HG02623 (cell line): ENCODE results near the gene KLHL3.

Experiments used
- ATAC-seq: cut with Tn5 transposase; IDR thresholded peaks from one replicate; pipeline ENCODE4 v1.9.1; 2021; ENCODE audit warnings: moderate library complexity; ENCODE audit not compliant: unreplicated experiment

KLHL3 gene

DNA sequence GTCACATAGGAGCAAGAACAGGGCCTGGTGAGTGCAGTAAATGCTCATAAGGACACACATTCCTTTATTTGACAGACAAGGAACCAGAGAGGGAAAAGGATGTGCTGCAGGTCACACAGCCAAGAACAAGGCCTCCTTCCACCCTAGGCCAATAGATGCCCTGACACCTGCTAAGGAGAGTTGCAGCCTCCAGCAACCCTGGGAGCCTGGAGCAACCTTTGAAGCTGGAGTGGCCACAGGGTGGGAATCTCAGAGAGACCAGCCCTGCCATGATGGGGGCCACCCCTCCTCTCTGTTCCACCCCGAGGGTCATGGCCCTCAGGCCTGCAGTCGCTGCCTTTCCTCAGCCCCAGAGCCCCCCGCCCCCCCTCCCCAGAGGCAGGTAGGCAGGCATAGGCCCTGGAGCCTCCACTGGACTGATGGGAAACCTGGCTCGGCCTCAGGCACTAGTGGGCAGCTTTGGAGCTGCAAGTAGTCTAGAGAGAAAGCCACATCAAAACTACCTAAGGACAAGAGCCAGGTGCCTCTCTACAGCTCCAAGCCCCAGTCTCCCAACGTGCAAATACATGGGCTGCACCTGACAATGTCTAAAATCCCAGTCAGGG is 120.6 kb downstream of the KLHL3 start:
- ATAC-seq: no peak

GRCh38 chr5:137613554-137614265 is 122.2 kb downstream of the KLHL3 start:
- ATAC-seq: no peak

GRCh38 chr5:137612576-137612975 is 123.3 kb downstream of the KLHL3 start:
- ATAC-seq: no peak

GRCh38 chr5:137611794-137612435 is 124.0 kb downstream of the KLHL3 start:
- no peak for ATAC-seq

DNA sequence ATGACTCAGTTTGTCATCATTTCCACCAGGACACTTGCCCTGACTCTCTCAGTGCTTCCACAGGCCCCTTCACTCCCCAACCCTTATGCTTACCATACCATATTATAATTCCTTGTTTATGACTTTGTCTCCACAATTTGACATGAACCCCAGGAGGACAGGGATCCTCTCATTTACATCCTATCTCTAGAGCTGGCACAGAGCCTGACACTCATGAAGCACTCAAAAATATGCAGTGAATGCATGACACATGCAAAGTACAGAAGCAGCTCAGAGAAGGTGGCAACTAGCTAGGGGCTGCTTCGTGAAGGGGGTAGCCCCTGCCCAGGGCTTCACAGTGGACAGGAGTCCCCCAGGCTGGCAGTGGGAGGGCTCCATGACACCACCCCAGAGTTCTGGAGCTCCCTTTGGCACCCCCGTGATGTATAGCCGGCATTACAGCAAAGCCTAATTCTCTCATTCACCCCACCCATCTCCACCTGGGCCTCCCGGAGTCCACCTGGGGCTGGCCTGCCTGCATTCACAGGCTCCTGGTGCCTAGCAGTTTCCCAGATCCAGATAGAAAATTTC is 124.8 kb downstream of the KLHL3 start:
- no peak for ATAC-seq

- no peak for ATAC-seq
Measured at GRCh38 chr5:137610598-137610997, 125.3 kb downstream of the KLHL3 start.

- ATAC-seq: no peak
Measured at GRCh38 chr5:137609127-137609526, 126.8 kb downstream of the KLHL3 start.

GRCh38 chr5:137607771-137608170 is 128.1 kb downstream of the KLHL3 start:
- no peak for ATAC-seq

GRCh38 chr5:137606401-137606800 is 129.5 kb downstream of the KLHL3 start:
- no peak for ATAC-seq

GRCh38 chr5:137605411-137605810 is 130.5 kb downstream of the KLHL3 start:
- no peak for ATAC-seq

- no peak for ATAC-seq
Measured at GRCh38 chr5:137604348-137605095, 131.4 kb downstream of the KLHL3 start.

- no peak for ATAC-seq
Measured at GRCh38 chr5:137603891-137604290, 132.0 kb downstream of the KLHL3 start.

DNA sequence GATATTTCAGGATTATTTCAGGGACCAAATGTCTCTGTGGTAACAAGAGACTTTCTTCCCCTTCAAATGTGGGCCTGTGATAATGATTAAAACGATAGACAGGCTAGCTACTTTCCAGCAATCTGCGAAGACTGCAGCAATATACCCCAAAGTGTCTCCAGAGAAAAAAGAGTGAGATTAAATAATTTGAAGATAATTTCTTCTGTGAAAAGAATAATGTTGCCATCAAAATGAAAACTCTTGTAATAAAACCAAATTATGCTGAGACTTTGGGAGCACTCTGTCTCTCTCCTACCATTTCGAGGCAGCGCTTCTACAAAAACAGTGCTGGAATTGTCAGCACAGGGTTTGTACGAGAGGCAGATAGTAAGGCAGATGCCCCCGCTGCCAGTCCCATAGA is 132.5 kb downstream of the KLHL3 start:
- no peak for ATAC-seq

DNA sequence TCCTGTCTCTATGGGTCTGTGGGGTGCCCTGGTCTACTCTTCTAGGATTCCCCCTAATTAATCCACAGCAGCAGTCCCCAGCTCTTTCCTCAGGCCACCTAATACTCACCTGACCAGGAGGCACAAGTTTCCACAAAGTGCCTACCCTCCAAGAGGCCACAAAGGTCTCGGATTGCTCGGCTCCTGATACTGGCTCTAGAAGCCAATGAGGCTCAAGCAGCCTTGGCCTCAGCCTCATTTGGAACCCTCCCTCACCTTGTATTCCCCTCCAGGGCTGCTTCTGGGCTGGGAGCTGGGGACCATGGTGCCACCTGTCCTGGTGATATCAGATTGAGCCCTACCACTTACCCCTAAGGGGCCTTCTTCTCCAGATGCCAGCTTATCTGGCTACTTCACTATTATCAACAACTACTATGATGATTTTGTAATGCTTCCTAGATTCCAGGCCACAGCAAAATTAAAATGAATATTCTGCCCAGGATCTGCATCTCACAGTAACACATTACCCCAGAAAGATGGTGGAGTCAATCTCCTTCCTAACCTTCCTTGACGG is 133.1 kb downstream of the KLHL3 start:
- ATAC-seq: no peak

- no peak for ATAC-seq
Measured at GRCh38 chr5:137600721-137601360, 135.0 kb downstream of the KLHL3 start.

GRCh38 chr5:137599457-137599856 is 136.4 kb downstream of the KLHL3 start:
- no peak for ATAC-seq

DNA sequence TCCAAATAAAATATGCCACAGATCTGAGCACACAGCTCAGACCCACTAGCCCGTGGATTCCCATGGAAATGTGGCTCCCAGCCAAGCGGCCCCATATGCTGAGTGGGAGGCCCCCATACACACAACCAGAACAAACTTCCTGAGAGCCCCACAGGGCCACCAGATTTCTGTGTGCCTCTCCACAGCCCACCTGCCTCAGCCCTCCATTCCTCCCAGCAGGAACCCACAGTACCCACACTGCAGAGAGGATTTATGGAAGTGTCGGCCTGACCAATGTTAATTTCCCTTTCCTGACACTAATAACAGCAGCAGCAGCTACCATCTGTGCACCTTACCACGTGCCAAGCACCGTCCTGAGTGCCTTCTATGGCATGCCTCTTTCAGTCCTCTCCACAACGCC is 137.5 kb downstream of the KLHL3 start:
- no peak for ATAC-seq

- no peak for ATAC-seq
Measured at GRCh38 chr5:137596941-137597340, 138.9 kb downstream of the KLHL3 start.

GRCh38 chr5:137595396-137596079 is 140.4 kb downstream of the KLHL3 start:
- no peak for ATAC-seq

DNA sequence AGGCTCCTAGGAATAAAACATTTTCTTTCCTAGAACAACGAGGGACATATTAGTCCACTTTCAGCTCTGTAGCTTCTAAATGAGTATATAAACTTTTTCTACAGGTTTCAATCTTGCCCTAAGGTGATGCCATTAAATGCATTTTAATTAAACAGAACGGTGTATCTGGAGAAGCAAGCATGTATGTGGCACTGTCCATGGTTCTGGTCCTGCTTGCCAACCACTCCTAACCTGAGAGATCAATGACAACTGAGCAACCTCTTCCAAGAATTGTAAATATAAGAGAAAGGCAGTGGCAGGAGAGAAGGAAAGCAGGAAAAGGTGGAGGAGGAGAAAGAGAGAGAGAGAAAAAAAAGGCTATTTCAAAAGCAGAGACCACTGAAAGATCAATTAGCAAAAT is 141.2 kb downstream of the KLHL3 start:
- ATAC-seq: no peak
